Panc1 (cell line): Measurements from ENCODE around the gene RAB7A.

Experiments
- POLR2AphosphoS5 ChIP-seq: IDR thresholded peaks from 2 replicates; pipeline ENCODE4 v1.6.1; 2012; ENCODE audit warnings: mild to moderate bottlenecking, low read depth, low read length, moderate library complexity
- TCF7L2 ChIP-seq: IDR thresholded peaks from 2 replicates; pipeline ENCODE4 v1.6.1; 2011; ENCODE audit warnings: mild to moderate bottlenecking, low read depth, low read length, inconsistent platforms
- TF ChIP-seq, protein P1 (sequence below): fragments of 450-650 bp; IDR thresholded peaks from 2 replicates; pipeline ENCODE4 v1.5.1; 2017; ENCODE audit warnings: mild to moderate bottlenecking
- TF ChIP-seq, protein P2 (sequence below), 2 experiments: IDR thresholded peaks; 2 replicates each; pipeline ENCODE4 v1.6.1; 2011 to 2012; ENCODE audit warnings: low read depth in 2 of 2, control low read depth in 1 of 2, low read length in 1 of 2, mild to moderate bottlenecking in 1 of 2, moderate library complexity in 1 of 2; ENCODE audit not compliant: insufficient read depth in 1 of 2

- TF ChIP-seq, protein P1, sequence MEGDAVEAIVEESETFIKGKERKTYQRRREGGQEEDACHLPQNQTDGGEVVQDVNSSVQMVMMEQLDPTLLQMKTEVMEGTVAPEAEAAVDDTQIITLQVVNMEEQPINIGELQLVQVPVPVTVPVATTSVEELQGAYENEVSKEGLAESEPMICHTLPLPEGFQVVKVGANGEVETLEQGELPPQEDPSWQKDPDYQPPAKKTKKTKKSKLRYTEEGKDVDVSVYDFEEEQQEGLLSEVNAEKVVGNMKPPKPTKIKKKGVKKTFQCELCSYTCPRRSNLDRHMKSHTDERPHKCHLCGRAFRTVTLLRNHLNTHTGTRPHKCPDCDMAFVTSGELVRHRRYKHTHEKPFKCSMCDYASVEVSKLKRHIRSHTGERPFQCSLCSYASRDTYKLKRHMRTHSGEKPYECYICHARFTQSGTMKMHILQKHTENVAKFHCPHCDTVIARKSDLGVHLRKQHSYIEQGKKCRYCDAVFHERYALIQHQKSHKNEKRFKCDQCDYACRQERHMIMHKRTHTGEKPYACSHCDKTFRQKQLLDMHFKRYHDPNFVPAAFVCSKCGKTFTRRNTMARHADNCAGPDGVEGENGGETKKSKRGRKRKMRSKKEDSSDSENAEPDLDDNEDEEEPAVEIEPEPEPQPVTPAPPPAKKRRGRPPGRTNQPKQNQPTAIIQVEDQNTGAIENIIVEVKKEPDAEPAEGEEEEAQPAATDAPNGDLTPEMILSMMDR = no peak
- TF ChIP-seq POLR2AphosphoS5 (no peak), TCF7L2 (no peak)
- TF ChIP-seq, protein P2, sequence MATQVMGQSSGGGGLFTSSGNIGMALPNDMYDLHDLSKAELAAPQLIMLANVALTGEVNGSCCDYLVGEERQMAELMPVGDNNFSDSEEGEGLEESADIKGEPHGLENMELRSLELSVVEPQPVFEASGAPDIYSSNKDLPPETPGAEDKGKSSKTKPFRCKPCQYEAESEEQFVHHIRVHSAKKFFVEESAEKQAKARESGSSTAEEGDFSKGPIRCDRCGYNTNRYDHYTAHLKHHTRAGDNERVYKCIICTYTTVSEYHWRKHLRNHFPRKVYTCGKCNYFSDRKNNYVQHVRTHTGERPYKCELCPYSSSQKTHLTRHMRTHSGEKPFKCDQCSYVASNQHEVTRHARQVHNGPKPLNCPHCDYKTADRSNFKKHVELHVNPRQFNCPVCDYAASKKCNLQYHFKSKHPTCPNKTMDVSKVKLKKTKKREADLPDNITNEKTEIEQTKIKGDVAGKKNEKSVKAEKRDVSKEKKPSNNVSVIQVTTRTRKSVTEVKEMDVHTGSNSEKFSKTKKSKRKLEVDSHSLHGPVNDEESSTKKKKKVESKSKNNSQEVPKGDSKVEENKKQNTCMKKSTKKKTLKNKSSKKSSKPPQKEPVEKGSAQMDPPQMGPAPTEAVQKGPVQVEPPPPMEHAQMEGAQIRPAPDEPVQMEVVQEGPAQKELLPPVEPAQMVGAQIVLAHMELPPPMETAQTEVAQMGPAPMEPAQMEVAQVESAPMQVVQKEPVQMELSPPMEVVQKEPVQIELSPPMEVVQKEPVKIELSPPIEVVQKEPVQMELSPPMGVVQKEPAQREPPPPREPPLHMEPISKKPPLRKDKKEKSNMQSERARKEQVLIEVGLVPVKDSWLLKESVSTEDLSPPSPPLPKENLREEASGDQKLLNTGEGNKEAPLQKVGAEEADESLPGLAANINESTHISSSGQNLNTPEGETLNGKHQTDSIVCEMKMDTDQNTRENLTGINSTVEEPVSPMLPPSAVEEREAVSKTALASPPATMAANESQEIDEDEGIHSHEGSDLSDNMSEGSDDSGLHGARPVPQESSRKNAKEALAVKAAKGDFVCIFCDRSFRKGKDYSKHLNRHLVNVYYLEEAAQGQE (IDR thresholded peaks at IDR 0.05; ENCODE audit: insufficient read depth in 1 of 2, low read depth in 2 of 2, low read length in 1 of 2) = no peak
Measured at GRCh38 chr3:128703561-128703960, 22.4 kb upstream of the RAB7A start.
